HepG2 (cell line): ENCODE results near the gene MEAK7. TPM values are rescaled to one million over a fixed set of nuclear protein-coding genes. Genes with fewer than 3 reads are reported as not detected.

Experiments used
- ATAC-seq: fragments of 200-7000 bp; cut with Tn5 transposase; 3 replicates; pipeline ENCODE4 v1.9.1; 2020; ENCODE audit warnings: mild to moderate bottlenecking, moderate library complexity
- BruUV-seq: library from RNA; stranded (reverse); fragments of 400-500 nt; replicated peaks from 2 replicates; lab custom pipeline; 2021; lab: Mats Ljungman, UMichigan
- CTCF ChIA-PET: fragments of 300-600 bp; formaldehyde crosslinking; extraction: SDS; loops from one replicate; lab custom pipeline; 2021; ENCODE audit warnings: low total read pairs, inconsistent platforms, low intra/inter-chr PET ratio; lab: Yijun Ruan, JAX
- POLR2A ChIA-PET: fragments of 350-600 bp; sonication (Branson Sonifier 250); formaldehyde crosslinking; loops from one replicate; lab custom pipeline; 2020; ENCODE audit warnings: antibody characterized with exemption, inconsistent platforms; lab: Yijun Ruan, JAX
- DNase-seq: peaks from one replicate; pipeline ENCODE4 v3.0.0-alpha.2; 2015; ENCODE audit warnings: low spot score
- FAIRE-seq: peaks from 3 replicates; lab custom pipeline; 2011; peaks lifted over from hg19 to GRCh38; lab: Jason Lieb, UNC
- H2AFZ ChIP-seq: one replicate; pipeline ENCODE4 v1.6.1; 2011; ENCODE audit warnings: low read length, inconsistent platforms
- H3K27ac ChIP-seq: fragments of 300-600 bp; 3 replicates; pipeline ENCODE4 v1.8.0; 2011; ENCODE audit warnings: mixed run types, mild to moderate bottlenecking, mixed read lengths, low read length, inconsistent platforms; ENCODE audit not compliant: insufficient read depth; ENCODE audit errors: extremely low read length
- H3K27me3 ChIP-seq, 2 experiments: fragments of 200-600 bp in 1 of 2; 2 replicates in 1 of 2; 3 replicates in 1 of 2; pipeline versions ENCODE4 v1.6.0 to v1.8.0; 2011; ENCODE audit warnings: low read length in 2 of 2, mild to moderate bottlenecking in 2 of 2, moderate library complexity in 2 of 2, inconsistent platforms in 1 of 2; ENCODE audit not compliant: insufficient read depth in 2 of 2, control insufficient read depth in 1 of 2
- H3K36me3 ChIP-seq, 2 experiments: fragments of 200-600 bp in 1 of 2; replicated peaks in 1 of 2; 2 replicates in 1 of 2; 3 replicates in 1 of 2; pipeline versions ENCODE4 v1.5.1 to v1.8.0; 2011; ENCODE audit warnings: low read length in 2 of 2, inconsistent platforms in 1 of 2; ENCODE audit not compliant: insufficient read depth in 2 of 2, control insufficient read depth in 1 of 2
- H3K4me1 ChIP-seq: 2 replicates; pipeline ENCODE4 v1.5.1; 2012; ENCODE audit warnings: low read length, inconsistent platforms; ENCODE audit not compliant: insufficient read depth
- H3K4me2 ChIP-seq: 2 replicates; pipeline ENCODE4 v1.6.0; 2011; ENCODE audit warnings: low read depth, low read length, inconsistent platforms
- H3K4me3 ChIP-seq, 3 experiments: fragments of 200-600 bp in 1 of 3; sonication (generic), shearing (Covaris generic) in 1 of 3; replicated peaks in 1 of 3; 2 replicates each; pipeline ENCODE4 v1.5.1; 2011 to 2016; ENCODE audit warnings: low read length in 3 of 3, inconsistent platforms in 2 of 3, low read depth in 2 of 3, mild to moderate bottlenecking in 2 of 3, control low read depth in 1 of 3, mixed read lengths in 1 of 3; ENCODE audit not compliant: insufficient read depth in 1 of 3
- H3K79me2 ChIP-seq: one replicate; pipeline ENCODE4 v1.6.1; 2011; ENCODE audit warnings: low read length, inconsistent platforms; ENCODE audit not compliant: insufficient read depth
- H3K9ac ChIP-seq: 2 replicates; pipeline ENCODE4 v1.6.0; 2011; ENCODE audit warnings: mild to moderate bottlenecking, low read depth, low read length, inconsistent platforms; ENCODE audit not compliant: insufficient read depth
- H3K9me3 ChIP-seq: 2 replicates; pipeline ENCODE4 v1.5.1; 2012; ENCODE audit warnings: mild to moderate bottlenecking, low read length
- H4K20me1 ChIP-seq: 2 replicates; pipeline ENCODE4 v1.6.0; 2011; ENCODE audit warnings: inconsistent platforms, mild to moderate bottlenecking, low read length, moderate library complexity; ENCODE audit not compliant: insufficient read depth
- CBFB ChIP-seq: sonication (generic); formaldehyde crosslinking; IDR thresholded peaks from 2 replicates; pipeline ENCODE4 v1.4.0; 2020; ENCODE audit warnings: missing genetic modification reagents
- FOXK1 ChIP-seq: sonication (generic); formaldehyde crosslinking; IDR thresholded peaks from 2 replicates; pipeline ENCODE4 v1.4.0; 2020; ENCODE audit warnings: low read depth, missing genetic modification reagents, borderline replicate concordance
- FOXO1 ChIP-seq: sonication (generic); formaldehyde crosslinking; IDR thresholded peaks from 2 replicates; pipeline ENCODE4 v1.4.0; 2020; ENCODE audit warnings: missing genetic modification reagents
- HOXA7 ChIP-seq: sonication (generic); formaldehyde crosslinking; IDR thresholded peaks from 2 replicates; pipeline ENCODE4 v1.8.1; 2022; ENCODE audit warnings: mild to moderate bottlenecking, missing genetic modification reagents, moderate library complexity
- SP5 ChIP-seq: IDR thresholded peaks from 2 replicates; pipeline ENCODE4 v1.6.1; 2016; ENCODE audit warnings: low read depth, borderline replicate concordance
- STAT5B ChIP-seq: sonication (generic); formaldehyde crosslinking; IDR thresholded peaks from 2 replicates; pipeline ENCODE4 v1.4.0; 2020; ENCODE audit warnings: missing genetic modification reagents
- ZC3H13 ChIP-seq: sonication (generic); formaldehyde crosslinking; IDR thresholded peaks from 2 replicates; pipeline ENCODE4 v1.8.1; 2023; ENCODE audit warnings: mild to moderate bottlenecking, missing genetic modification reagents, moderate library complexity
- ZNF3 ChIP-seq: IDR thresholded peaks from 2 replicates; pipeline ENCODE4 v1.7.0; 2017; ENCODE audit warnings: inconsistent platforms
- ZNF607 ChIP-seq: sonication (generic); formaldehyde crosslinking; IDR thresholded peaks from 2 replicates; pipeline ENCODE4 v1.5.1; 2020; ENCODE audit warnings: missing genetic modification reagents, mild to moderate bottlenecking, borderline replicate concordance
- ZNF720 ChIP-seq: sonication (generic); formaldehyde crosslinking; IDR thresholded peaks from 2 replicates; pipeline ENCODE4 v1.4.0; 2020; ENCODE audit warnings: missing genetic modification reagents
- whole genome bisulfite sequencing: methylation state at CpG from one replicate; pipeline ENCODE4 v1.1.6; 2017; ENCODE audit warnings: low lambda C conversion rate; 5-methylcytosine and 5-hydroxymethylcytosine counted together
- in situ Hi-C: cut with HindIII; loops from 2 replicates; pipeline ENCODE4 v1.10.0; 2017; ENCODE audit warnings: low pct_unique_long_range_greater_than_20kb; ENCODE audit not compliant: extremely low pct_ligation_motif_present
- intact Hi-C: fragments of 100-400 bp; cut with micrococcal nuclease; formaldehyde crosslinking; loops from one replicate; pipeline ENCODE4 v1.10.0; 2022; ENCODE audit not compliant: unreplicated experiment
- polyA plus RNA-seq, 8 experiments: library from polyadenylated mRNA; depleted of rRNA in 3 of 8; stranded (reverse) in 7 of 8; unstranded in 1 of 8; fragments of >200 nt; fragmentation: Illumina TruSeq in 4 of 8; extraction: Trizol in 4 of 8; gene quantifications; 2 replicates each; pipeline versions ENCODE4 v1.2.1 to v1.2.3, GENCODE V29; 2011 to 2016; ENCODE audit warnings: low read depth in 4 of 8, missing spikeins in 1 of 8, mixed read lengths in 1 of 8; ENCODE audit not compliant: insufficient read depth in 1 of 8
- total RNA-seq, 5 experiments: library from RNA; depleted of rRNA; stranded (reverse); fragments of >200 nt; fragmentation: Illumina TruSeq; extraction: Trizol; gene quantifications; 2 replicates each; pipeline ENCODE4 v1.2.3, GENCODE V29; 2016; ENCODE audit warnings: low read depth in 1 of 5
- TF ChIP-seq, protein P1 (sequence below): IDR thresholded peaks from 2 replicates; pipeline ENCODE4 v1.6.1; 2012; ENCODE audit warnings: low read length, improper control_type of control experiment
- TF ChIP-seq, protein P2 (sequence below): sonication (generic); formaldehyde crosslinking; IDR thresholded peaks from 2 replicates; pipeline ENCODE4 v1.4.0; 2020; ENCODE audit warnings: mild to moderate bottlenecking, missing genetic modification reagents, borderline replicate concordance
- TF ChIP-seq, protein P3 (sequence below): sonication (generic); formaldehyde crosslinking; IDR thresholded peaks from 2 replicates; pipeline ENCODE4 v1.5.0; 2020; ENCODE audit warnings: mild to moderate bottlenecking, missing genetic modification reagents, borderline replicate concordance
- TF ChIP-seq, protein P4 (sequence below): sonication (generic); formaldehyde crosslinking; IDR thresholded peaks from 2 replicates; pipeline ENCODE4 v1.4.0; 2020; ENCODE audit warnings: missing genetic modification reagents

Gene MEAK7
- total and polyA plus RNA-seq, 2 of the 13 experiments (the other 11 are each of a cell fraction or from before 2014, with no cell fraction given) = 11.8 to 14.7 TPM

DNA sequence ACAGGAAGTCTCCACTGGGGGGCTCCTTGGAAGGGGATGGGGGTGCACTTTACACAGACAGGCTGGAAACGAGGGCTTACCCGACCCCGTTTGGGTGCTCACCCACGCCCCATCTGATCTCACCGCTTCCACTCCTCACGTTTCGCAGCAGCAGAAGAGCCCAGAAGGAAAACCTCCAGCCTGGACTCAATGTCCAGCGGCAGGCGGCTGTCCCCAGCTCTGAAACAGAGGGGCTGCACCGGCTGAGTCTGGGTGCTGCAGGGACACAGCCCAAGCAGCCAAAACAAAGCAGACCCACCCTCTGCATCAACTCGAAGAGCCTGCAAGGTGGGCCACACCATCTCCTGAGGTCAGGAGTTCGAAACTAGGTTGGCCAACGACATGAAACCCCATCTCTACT lies 3.9 kb downstream of the MEAK7 start (continued):
- TF ChIP-seq, protein P1, sequence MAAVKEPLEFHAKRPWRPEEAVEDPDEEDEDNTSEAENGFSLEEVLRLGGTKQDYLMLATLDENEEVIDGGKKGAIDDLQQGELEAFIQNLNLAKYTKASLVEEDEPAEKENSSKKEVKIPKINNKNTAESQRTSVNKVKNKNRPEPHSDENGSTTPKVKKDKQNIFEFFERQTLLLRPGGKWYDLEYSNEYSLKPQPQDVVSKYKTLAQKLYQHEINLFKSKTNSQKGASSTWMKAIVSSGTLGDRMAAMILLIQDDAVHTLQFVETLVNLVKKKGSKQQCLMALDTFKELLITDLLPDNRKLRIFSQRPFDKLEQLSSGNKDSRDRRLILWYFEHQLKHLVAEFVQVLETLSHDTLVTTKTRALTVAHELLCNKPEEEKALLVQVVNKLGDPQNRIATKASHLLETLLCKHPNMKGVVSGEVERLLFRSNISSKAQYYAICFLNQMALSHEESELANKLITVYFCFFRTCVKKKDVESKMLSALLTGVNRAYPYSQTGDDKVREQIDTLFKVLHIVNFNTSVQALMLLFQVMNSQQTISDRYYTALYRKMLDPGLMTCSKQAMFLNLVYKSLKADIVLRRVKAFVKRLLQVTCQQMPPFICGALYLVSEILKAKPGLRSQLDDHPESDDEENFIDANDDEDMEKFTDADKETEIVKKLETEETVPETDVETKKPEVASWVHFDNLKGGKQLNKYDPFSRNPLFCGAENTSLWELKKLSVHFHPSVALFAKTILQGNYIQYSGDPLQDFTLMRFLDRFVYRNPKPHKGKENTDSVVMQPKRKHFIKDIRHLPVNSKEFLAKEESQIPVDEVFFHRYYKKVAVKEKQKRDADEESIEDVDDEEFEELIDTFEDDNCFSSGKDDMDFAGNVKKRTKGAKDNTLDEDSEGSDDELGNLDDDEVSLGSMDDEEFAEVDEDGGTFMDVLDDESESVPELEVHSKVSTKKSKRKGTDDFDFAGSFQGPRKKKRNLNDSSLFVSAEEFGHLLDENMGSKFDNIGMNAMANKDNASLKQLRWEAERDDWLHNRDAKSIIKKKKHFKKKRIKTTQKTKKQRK = no peak
- TF ChIP-seq ZNF3 (CRISPR knock-in tag) (no peak), ZC3H13 (CRISPR knock-in tag) (no peak), FOXO1 (CRISPR knock-in tag) (no peak), STAT5B (CRISPR knock-in tag) (no peak), FOXK1 (CRISPR knock-in tag) (no peak), SP5 (no peak)
- TF ChIP-seq, protein P2, sequence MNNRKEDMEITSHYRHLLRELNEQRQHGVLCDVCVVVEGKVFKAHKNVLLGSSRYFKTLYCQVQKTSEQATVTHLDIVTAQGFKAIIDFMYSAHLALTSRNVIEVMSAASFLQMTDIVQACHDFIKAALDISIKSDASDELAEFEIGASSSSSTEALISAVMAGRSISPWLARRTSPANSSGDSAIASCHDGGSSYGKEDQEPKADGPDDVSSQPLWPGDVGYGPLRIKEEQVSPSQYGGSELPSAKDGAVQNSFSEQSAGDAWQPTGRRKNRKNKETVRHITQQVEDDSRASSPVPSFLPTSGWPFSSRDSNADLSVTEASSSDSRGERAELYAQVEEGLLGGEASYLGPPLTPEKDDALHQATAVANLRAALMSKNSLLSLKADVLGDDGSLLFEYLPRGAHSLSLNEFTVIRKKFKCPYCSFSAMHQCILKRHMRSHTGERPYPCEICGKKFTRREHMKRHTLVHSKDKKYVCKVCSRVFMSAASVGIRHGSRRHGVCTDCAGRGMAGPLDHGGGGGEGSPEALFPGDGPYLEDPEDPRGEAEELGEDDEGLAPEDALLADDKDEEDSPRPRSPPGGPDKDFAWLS (CRISPR knock-in tag) = no peak

DNA sequence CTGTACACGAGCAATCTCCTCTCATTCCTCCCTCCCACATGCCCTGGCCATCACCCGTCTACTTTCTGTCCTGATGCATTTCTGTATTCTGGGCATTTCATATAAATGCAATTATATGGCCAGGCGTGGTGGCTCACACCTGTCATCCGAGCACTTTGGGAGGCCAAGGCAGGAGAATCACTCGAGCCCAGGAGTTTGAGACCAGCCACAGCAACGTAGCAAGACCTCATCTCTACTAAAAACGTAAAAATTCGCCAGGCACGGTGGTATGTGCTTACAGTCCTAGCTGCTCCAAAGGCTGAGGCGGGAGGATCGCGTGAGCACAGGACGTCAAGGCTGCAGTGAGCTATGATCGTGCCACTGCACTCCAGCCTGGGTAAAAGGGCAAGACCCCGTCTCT lies 4.8 kb downstream of the MEAK7 start:
- FAIRE-seq (no peak), DNase-seq (no peak), ATAC-seq (no peak)
- no TSS peak for BruUV-seq
- no peak overlapping the region for H3K27ac ChIP-seq
- peaks cover 2% of the 10 kb centered on the region for H3K79me2 ChIP-seq
- in situ Hi-C loops = no loop called here
- intact Hi-C loops = no loop called here
- 87% methylated on average over 15 of the region's 15 CpGs for WGBS
- no peak overlapping the region for H2AFZ ChIP-seq
- no peaks in the 10 kb centered on the region for H4K20me1 ChIP-seq
- H3K4me2 ChIP-seq = no peak overlapping the region
- peaks cover 4 to 16% of the 10 kb centered on the region in 2 experiments; a peak in 3 of 5 replicates for H3K36me3 ChIP-seq
- no peaks in the 10 kb centered on the region for H3K9me3 ChIP-seq
- H3K4me1 ChIP-seq = peaks cover 14% of the 10 kb centered on the region
- no peak overlapping the region for H3K4me3 ChIP-seq
- H3K9ac ChIP-seq = no peak overlapping the region
- ChIA-PET CTCF (no interaction called here), POLR2A (no interaction called here)
- H3K27me3 ChIP-seq = no peaks in the 10 kb centered on the region
- no peak for TF ChIP-seq ZNF720
- TF ChIP-seq HOXA7 (CRISPR knock-in tag) = no peak
- TF ChIP-seq, protein P3, sequence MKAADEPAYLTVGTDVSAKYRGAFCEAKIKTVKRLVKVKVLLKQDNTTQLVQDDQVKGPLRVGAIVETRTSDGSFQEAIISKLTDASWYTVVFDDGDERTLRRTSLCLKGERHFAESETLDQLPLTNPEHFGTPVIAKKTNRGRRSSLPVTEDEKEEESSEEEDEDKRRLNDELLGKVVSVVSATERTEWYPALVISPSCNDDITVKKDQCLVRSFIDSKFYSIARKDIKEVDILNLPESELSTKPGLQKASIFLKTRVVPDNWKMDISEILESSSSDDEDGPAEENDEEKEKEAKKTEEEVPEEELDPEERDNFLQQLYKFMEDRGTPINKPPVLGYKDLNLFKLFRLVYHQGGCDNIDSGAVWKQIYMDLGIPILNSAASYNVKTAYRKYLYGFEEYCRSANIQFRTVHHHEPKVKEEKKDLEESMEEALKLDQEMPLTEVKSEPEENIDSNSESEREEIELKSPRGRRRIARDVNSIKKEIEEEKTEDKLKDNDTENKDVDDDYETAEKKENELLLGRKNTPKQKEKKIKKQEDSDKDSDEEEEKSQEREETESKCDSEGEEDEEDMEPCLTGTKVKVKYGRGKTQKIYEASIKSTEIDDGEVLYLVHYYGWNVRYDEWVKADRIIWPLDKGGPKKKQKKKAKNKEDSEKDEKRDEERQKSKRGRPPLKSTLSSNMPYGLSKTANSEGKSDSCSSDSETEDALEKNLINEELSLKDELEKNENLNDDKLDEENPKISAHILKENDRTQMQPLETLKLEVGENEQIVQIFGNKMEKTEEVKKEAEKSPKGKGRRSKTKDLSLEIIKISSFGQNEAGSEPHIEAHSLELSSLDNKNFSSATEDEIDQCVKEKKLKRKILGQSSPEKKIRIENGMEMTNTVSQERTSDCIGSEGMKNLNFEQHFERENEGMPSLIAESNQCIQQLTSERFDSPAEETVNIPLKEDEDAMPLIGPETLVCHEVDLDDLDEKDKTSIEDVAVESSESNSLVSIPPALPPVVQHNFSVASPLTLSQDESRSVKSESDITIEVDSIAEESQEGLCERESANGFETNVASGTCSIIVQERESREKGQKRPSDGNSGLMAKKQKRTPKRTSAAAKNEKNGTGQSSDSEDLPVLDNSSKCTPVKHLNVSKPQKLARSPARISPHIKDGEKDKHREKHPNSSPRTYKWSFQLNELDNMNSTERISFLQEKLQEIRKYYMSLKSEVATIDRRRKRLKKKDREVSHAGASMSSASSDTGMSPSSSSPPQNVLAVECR (CRISPR knock-in tag) = no peak
- TF ChIP-seq, protein P4, sequence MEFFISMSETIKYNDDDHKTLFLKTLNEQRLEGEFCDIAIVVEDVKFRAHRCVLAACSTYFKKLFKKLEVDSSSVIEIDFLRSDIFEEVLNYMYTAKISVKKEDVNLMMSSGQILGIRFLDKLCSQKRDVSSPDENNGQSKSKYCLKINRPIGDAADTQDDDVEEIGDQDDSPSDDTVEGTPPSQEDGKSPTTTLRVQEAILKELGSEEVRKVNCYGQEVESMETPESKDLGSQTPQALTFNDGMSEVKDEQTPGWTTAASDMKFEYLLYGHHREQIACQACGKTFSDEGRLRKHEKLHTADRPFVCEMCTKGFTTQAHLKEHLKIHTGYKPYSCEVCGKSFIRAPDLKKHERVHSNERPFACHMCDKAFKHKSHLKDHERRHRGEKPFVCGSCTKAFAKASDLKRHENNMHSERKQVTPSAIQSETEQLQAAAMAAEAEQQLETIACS (CRISPR knock-in tag) = no peak
- TF ChIP-seq CBFB (CRISPR knock-in tag) = no peak
- TF ChIP-seq ZNF607 (CRISPR knock-in tag) = no peak
